Loucy (cell line): ENCODE measurements around the gene SLC29A3.

Experiments used
- H2AFZ ChIP-seq: fragments of 200-600 bp; sonication (generic); 2 replicates; pipeline ENCODE4 v1.6.0; 2016; ENCODE audit warnings: antibody characterized with exemption, mild to moderate bottlenecking, low read length, moderate library complexity
- H3F3A ChIP-seq: fragments of 200-600 bp; 2 replicates; pipeline ENCODE4 v1.6.0; 2016; ENCODE audit warnings: antibody characterized with exemption, low read depth, mild to moderate bottlenecking
- H3K27me3 ChIP-seq: fragments of 200-600 bp; sonication (generic); 2 replicates; pipeline ENCODE4 v1.6.1; 2014; ENCODE audit warnings: low read length, mild to moderate bottlenecking; ENCODE audit not compliant: insufficient read depth, poor library complexity, severe bottlenecking
- H3K36me3 ChIP-seq: fragments of 200-600 bp; sonication (generic); 2 replicates; pipeline ENCODE4 v1.6.1; 2016; ENCODE audit warnings: low read length; ENCODE audit not compliant: insufficient read depth
- H3K4me1 ChIP-seq: fragments of 200-600 bp; sonication (generic); 2 replicates; pipeline ENCODE4 v1.5.1; 2014; ENCODE audit warnings: low read length, mild to moderate bottlenecking; ENCODE audit not compliant: insufficient read depth, poor library complexity, severe bottlenecking
- H3K4me2 ChIP-seq: fragments of 200-600 bp; sonication (generic); 2 replicates; pipeline ENCODE4 v1.6.0; 2014; ENCODE audit warnings: antibody characterized with exemption, low read length, low read depth, mild to moderate bottlenecking; ENCODE audit not compliant: poor library complexity, severe bottlenecking
- H3K4me3 ChIP-seq: fragments of 200-600 bp; sonication (generic); 2 replicates; pipeline ENCODE4 v1.5.1; 2014; ENCODE audit warnings: low read length, mild to moderate bottlenecking, mixed read lengths; ENCODE audit not compliant: poor library complexity, severe bottlenecking
- H3K79me2 ChIP-seq: fragments of 200-600 bp; sonication (generic); 2 replicates; pipeline ENCODE4 v1.6.1; 2014; ENCODE audit warnings: low read length; ENCODE audit not compliant: insufficient read depth
- H3K9ac ChIP-seq: fragments of 200-600 bp; sonication (generic); 2 replicates; pipeline ENCODE4 v1.6.0; 2014; ENCODE audit warnings: mild to moderate bottlenecking, low read depth, low read length, moderate library complexity; ENCODE audit not compliant: poor library complexity, severe bottlenecking
- H3K9me2 ChIP-seq: fragments of 200-600 bp; sonication (generic); replicated peaks from 2 replicates; pipeline ENCODE4 v1.6.1; 2016; ENCODE audit warnings: low read depth, low read length, mixed read lengths
- H3K9me3 ChIP-seq: fragments of 200-600 bp; sonication (generic); 2 replicates; pipeline ENCODE4 v1.6.1; 2014; ENCODE audit warnings: mild to moderate bottlenecking, antibody characterized with exemption, low read length, low read depth; ENCODE audit not compliant: insufficient read depth
- H4K20me1 ChIP-seq: fragments of 200-600 bp; sonication (generic); 2 replicates; pipeline ENCODE4 v1.6.0; 2014; ENCODE audit warnings: antibody characterized with exemption, low read length, mild to moderate bottlenecking; ENCODE audit not compliant: insufficient read depth, poor library complexity, severe bottlenecking
- EZH2phosphoT487 ChIP-seq: fragments of 200-600 bp; IDR thresholded peaks from 2 replicates; pipeline ENCODE4 v1.6.1; 2018; ENCODE audit warnings: antibody characterized with exemption, mild to moderate bottlenecking, moderate library complexity, borderline replicate concordance
- TF ChIP-seq, protein P1 (sequence below): fragments of 200-600 bp; sonication (generic); conservative IDR thresholded peaks from 2 replicates; pipeline ENCODE4 v1.5.1; 2014; ENCODE audit warnings: mild to moderate bottlenecking, antibody characterized with exemption, low read length

The SLC29A3 gene

DNA sequence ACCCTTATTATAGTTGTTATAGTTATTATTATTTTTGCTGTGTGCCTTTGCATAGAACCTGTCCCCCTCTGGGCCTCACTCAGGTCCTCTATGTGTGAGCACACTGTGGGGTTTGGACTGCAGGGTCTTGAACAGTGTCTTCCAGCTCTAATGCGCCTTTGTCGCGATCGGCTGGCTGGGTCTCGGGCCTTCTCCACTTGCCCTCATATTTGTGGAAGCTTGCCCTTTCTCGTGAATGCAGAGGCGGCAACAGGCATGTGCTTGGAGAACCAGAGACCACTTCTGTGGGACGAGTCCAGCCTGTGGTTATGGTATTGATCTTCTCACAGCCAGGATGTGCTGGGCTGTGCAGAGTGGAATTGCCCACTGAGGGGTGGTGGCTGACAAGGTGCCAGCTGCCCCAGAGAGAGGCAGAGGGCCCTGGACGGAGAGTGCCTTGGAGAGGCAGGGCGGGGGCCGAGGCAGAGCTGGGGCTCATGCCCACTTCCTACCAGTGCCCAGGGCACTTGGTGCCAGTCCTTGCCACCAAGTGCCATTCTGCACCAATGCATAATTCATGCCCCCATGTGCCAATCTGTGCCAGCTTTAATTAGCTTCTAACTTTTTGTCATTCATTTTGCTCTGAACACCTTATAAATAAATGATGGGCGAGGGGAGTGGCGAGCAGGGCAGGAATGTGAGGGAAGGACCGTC, 70.9 kb downstream of the SLC29A3 start:
- Histone ChIP-seq H3K36me3 (no peaks in the 10 kb centered on the region), H3K79me2 (no peaks in the 10 kb centered on the region), H3K9me3 (no peaks in the 10 kb centered on the region), H3K4me2 (no peak overlapping the region), H3F3A (no peaks in the 10 kb centered on the region), H3K4me1 (peaks cover 3% of the 10 kb centered on the region), H2AFZ (no peak overlapping the region), H3K27me3 (no peaks in the 10 kb centered on the region), H4K20me1 (no peaks in the 10 kb centered on the region), H3K9ac (no peak overlapping the region), H3K4me3 (no peak overlapping the region), H3K9me2 (no peaks in the 10 kb centered on the region)
- TF ChIP-seq, protein P1, sequence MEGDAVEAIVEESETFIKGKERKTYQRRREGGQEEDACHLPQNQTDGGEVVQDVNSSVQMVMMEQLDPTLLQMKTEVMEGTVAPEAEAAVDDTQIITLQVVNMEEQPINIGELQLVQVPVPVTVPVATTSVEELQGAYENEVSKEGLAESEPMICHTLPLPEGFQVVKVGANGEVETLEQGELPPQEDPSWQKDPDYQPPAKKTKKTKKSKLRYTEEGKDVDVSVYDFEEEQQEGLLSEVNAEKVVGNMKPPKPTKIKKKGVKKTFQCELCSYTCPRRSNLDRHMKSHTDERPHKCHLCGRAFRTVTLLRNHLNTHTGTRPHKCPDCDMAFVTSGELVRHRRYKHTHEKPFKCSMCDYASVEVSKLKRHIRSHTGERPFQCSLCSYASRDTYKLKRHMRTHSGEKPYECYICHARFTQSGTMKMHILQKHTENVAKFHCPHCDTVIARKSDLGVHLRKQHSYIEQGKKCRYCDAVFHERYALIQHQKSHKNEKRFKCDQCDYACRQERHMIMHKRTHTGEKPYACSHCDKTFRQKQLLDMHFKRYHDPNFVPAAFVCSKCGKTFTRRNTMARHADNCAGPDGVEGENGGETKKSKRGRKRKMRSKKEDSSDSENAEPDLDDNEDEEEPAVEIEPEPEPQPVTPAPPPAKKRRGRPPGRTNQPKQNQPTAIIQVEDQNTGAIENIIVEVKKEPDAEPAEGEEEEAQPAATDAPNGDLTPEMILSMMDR: no peak
- TF ChIP-seq EZH2phosphoT487: no peak

DNA sequence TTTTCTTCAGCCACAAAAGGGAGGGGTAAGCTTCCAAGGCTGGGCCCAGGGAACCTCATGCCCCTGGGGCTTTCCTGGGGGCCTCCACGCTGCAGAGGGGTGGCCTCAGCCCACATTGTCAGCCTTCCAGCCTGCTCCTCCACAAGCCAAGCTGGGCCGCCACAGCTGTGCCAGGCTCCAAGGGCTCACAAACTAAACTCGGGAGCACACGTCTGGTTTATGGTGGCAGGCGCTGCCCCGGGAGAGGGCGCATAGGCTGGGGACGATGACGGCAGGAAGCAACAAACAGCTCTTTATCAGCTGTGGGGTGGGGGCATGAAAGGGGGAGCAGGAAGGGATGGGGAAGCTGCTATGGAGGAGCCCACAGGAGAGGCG, 71.4 kb downstream of the SLC29A3 start:
- H3K9me2 ChIP-seq: no peaks in the 10 kb centered on the region
- no peak overlapping the region for H3K4me3 ChIP-seq
- no peaks in the 10 kb centered on the region for H3K36me3 ChIP-seq
- H4K20me1 ChIP-seq: no peaks in the 10 kb centered on the region
- no peaks in the 10 kb centered on the region for H3F3A ChIP-seq
- H2AFZ ChIP-seq: no peak overlapping the region
- H3K27me3 ChIP-seq: no peaks in the 10 kb centered on the region
- no peak overlapping the region for H3K9ac ChIP-seq
- H3K4me1 ChIP-seq: peaks cover 3% of the 10 kb centered on the region
- no peaks in the 10 kb centered on the region for H3K79me2 ChIP-seq
- no peaks in the 10 kb centered on the region for H3K9me3 ChIP-seq
- TF ChIP-seq EZH2phosphoT487: no peak
- TF ChIP-seq, protein P1: no peak
- no peak overlapping the region for H3K4me2 ChIP-seq

GRCh38 chr10:71390921-71391690, 72.0 kb downstream of the SLC29A3 start:
- H3K79me2 ChIP-seq: no peaks in the 10 kb centered on the region
- no peaks in the 10 kb centered on the region for H4K20me1 ChIP-seq
- H3F3A ChIP-seq: no peaks in the 10 kb centered on the region
- no peak overlapping the region for H3K4me2 ChIP-seq
- H3K4me3 ChIP-seq: no peak overlapping the region
- peaks cover 3% of the 10 kb centered on the region for H3K4me1 ChIP-seq
- no peaks in the 10 kb centered on the region for H3K9me3 ChIP-seq
- TF ChIP-seq, protein P1: no peak
- TF ChIP-seq EZH2phosphoT487: no peak
- no peaks in the 10 kb centered on the region for H3K9me2 ChIP-seq
- no peaks in the 10 kb centered on the region for H3K36me3 ChIP-seq
- no peak overlapping the region for H3K9ac ChIP-seq
- H2AFZ ChIP-seq: no peak overlapping the region
- no peaks in the 10 kb centered on the region for H3K27me3 ChIP-seq
